Measurements from ENCODE around the gene CENPP. TPM values are rescaled to one million over a fixed set of nuclear protein-coding genes. Genes with fewer than 3 reads are reported as not detected.

Gene CENPP
- total RNA-seq, 2 donors from 2014 or later: 1.1 to 1.2 TPM

DNA sequence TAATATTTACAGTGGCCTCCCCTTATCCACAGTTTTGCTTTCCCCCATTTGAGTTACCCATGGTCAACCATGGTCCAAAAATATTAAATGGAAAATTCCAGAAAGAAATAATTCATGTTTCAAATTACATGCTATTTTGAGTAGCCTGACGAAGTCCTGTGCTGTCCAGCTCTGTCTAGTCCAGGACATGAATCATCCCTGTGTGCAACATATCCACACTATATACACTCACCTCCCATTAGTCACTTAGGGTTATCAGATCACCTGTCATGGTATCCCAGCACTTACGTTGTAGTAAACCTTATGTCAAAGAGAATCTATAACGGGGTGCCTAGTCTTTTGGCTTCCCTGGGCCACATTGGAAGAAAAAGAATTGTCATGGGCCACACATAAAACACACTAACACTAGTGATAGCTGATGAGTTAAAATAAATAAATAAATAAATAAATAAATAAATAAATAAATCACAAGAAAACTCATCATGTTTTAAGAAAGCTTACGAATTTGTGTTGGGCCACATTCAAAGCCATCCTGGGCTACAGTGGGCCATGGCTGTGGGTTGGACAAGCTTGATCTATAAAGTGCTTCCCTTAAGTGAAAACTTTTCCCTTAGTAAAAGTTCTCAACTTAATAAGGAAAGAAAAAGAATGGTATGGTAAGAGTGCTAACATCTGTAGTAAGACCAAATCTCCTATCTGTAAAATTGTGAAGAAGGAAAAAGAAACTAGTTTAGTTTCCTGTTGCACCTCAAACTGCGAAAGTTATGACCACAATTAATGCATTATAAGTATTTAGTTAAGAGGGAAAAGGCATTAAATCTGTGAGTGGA is 114.4 kb downstream of the CENPP start:
- Histone ChIP-seq H3K4me3 (no peak overlapping the region), H3K4me1 (no peaks in the 10 kb centered on the region), H3K9me3 (no peaks in the 10 kb centered on the region), H3K27me3 (no peaks in the 10 kb centered on the region), H3K36me3 (no peaks in the 10 kb centered on the region), H3K27ac (no peak overlapping the region)
- no peak for DNase-seq (ENCODE audit: low spot score)
- TF ChIP-seq, protein P1, sequence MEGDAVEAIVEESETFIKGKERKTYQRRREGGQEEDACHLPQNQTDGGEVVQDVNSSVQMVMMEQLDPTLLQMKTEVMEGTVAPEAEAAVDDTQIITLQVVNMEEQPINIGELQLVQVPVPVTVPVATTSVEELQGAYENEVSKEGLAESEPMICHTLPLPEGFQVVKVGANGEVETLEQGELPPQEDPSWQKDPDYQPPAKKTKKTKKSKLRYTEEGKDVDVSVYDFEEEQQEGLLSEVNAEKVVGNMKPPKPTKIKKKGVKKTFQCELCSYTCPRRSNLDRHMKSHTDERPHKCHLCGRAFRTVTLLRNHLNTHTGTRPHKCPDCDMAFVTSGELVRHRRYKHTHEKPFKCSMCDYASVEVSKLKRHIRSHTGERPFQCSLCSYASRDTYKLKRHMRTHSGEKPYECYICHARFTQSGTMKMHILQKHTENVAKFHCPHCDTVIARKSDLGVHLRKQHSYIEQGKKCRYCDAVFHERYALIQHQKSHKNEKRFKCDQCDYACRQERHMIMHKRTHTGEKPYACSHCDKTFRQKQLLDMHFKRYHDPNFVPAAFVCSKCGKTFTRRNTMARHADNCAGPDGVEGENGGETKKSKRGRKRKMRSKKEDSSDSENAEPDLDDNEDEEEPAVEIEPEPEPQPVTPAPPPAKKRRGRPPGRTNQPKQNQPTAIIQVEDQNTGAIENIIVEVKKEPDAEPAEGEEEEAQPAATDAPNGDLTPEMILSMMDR (IDR thresholded peaks at IDR 0.05): no peak

DNA sequence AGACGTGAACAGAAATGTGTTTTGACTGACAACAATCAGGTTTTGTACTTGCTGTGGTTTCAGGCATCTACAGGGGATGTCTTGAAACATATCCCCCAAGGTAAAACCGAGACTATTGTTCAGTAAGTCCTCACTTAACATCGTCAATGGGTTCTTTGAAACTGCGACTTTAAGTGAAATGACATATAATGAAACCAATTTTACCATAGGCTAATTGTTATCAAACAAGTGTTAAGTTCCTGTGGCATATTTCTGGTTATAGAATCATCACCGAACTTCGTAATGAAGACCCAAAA is 114.9 kb downstream of the CENPP start:
- TF ChIP-seq, protein P1 (IDR thresholded peaks at IDR 0.05): no peak
- Histone ChIP-seq H3K9me3 (no peaks in the 10 kb centered on the region), H3K27me3 (no peaks in the 10 kb centered on the region), H3K4me3 (no peak overlapping the region), H3K4me1 (no peaks in the 10 kb centered on the region), H3K27ac (no peak overlapping the region), H3K36me3 (no peaks in the 10 kb centered on the region)
- DNase-seq (ENCODE audit: low spot score): no peak

DNA sequence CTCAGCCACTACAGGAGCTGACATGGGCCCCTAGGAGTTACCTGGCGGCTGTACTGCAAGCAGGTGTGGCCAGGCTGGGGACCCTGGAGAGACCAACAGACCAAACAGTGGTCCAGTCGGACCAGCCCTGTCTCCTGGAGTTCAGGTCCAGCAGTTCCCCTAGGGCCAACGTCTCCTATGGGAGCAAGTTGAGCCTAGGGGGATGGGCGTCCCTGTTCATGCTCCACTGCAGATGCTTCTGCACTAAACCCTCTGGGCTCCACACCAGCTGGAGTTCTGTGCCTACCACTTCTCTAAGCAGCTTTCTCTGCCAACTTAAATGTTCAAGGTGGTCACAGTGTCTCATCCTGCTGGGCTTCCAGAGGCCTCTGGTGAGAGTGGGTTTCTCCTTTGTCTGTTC is 119.1 kb downstream of the CENPP start:
- Histone ChIP-seq H3K4me3 (no peak overlapping the region), H3K4me1 (no peaks in the 10 kb centered on the region), H3K36me3 (no peaks in the 10 kb centered on the region), H3K9me3 (no peaks in the 10 kb centered on the region), H3K27me3 (no peaks in the 10 kb centered on the region), H3K27ac (no peak overlapping the region)
- no peak for DNase-seq (ENCODE audit: low spot score)
- TF ChIP-seq, protein P1 (IDR thresholded peaks at IDR 0.05): no peak

DNA sequence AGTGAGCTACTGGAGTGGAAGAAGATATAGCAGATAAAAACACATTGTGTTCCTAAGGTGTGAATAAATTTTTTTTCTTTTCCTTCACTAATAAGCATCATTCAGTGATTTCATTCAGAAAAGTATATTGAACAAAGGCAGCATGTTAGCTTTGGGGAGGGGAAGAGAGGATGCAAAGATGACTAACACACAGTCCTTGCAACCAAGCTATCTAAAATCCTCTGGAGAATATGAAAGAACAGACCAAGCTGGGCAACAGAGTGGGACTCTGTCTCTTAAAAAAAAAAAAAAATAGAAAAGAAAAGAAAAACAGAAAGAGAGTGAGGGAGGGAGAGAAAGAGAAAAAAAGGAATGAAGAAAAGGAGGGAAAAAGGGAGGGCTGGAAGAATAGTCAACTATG is 120.8 kb downstream of the CENPP start:
- no peak for DNase-seq (ENCODE audit: low spot score)

DNA sequence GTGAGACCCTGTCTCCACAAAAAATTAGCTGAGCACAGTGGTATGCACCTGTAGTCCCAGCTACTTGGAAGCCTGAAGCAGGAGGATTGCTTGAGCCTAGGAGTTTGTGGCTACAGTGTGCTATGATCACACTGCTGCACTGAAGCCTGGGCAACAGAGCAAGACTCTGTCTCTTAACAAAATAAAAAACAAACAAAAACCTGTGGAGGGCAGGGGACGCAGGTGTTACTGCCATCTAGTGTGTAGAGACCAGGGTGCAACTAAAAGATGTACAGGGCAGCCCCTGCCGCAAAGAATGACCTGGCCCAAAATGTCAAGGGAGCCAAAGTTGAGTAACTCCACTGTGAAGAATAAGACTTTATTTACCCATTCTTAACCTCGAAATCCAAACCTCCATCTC is 129.5 kb downstream of the CENPP start:
- no peaks in the 10 kb centered on the region for H3K4me1 ChIP-seq
- H3K27me3 ChIP-seq: no peaks in the 10 kb centered on the region
- no peaks in the 10 kb centered on the region for H3K9me3 ChIP-seq
- no peak overlapping the region for H3K4me3 ChIP-seq
- H3K27ac ChIP-seq: no peak overlapping the region
- no peak for DNase-seq (ENCODE audit: low spot score)
- TF ChIP-seq, protein P1 (IDR thresholded peaks at IDR 0.05): no peak
- no peaks in the 10 kb centered on the region for H3K36me3 ChIP-seq

More for the DNA sequence above, 120.8 kb downstream of the CENPP start:
- Histone ChIP-seq H3K36me3 (no peaks in the 10 kb centered on the region), H3K27me3 (no peaks in the 10 kb centered on the region), H3K4me1 (no peaks in the 10 kb centered on the region), H3K9me3 (no peaks in the 10 kb centered on the region), H3K4me3 (no peak overlapping the region), H3K27ac (no peak overlapping the region)
- TF ChIP-seq, protein P1 (IDR thresholded peaks at IDR 0.05): no peak

DNA sequence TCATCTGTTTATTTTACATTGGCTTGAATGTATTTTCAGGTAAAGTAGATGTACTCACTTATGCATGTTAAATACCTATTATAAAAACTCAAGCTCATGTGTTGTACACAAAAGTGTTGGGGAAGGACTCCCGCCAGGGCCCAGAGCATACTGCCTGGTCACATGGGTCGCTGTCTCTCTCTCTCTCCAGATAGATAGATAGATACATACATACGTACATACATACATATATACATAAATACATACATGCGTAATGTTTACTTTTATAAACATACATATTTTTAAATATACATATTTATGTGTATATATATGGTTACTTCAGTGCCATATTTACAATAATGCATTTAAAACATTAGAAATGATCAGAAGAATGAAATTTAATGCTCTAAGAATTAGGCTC is 131.8 kb downstream of the CENPP start:
- TF ChIP-seq, protein P1 (IDR thresholded peaks at IDR 0.05): no peak
- Histone ChIP-seq H3K4me3 (no peak overlapping the region), H3K27ac (no peak overlapping the region), H3K4me1 (no peaks in the 10 kb centered on the region), H3K9me3 (no peaks in the 10 kb centered on the region), H3K36me3 (no peaks in the 10 kb centered on the region), H3K27me3 (no peaks in the 10 kb centered on the region)
- DNase-seq (ENCODE audit: low spot score): no peak

All from right atrium auricular region (tissue), 2 donors.